SIG-M5 treated with dmso at 0.1 percent for 504 hours (cell line): ENCODE data around the gene TEX44.
A peak's percentile ranks its signal among the peaks of the same experiment; 100 is the strongest.
"Not testable (repeated sequence)": the region's sequence is repeated elsewhere in the genome, so short reads cannot be mapped to it uniquely, and the experiment has no call there.

Experiments
- DNase-seq: peaks from one replicate; lab custom pipeline; 2025; ENCODE audit not compliant: unreplicated experiment; lab: John Stamatoyannopoulos, UW

Gene TEX44

DNA sequence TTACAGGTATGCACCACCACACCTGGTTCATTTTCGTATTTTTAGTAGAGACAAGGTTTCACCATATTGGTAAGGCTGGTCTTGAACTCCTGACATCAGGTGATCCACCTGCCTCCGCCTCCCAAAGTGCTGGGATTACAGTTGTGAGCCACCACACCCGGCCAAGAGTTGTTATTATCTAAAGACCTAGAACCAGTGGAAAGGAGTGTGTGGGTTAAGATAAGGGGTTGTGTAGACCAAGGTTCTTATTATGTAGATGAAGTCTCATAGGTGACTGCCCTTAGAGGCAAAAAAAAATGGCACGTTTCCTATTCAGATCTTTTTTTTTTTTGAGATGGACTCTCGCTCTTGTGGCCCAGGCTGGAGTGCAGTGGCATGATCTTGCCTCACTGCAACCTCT lies 21.7 kb upstream of the TEX44 start:
- DNase-seq = not testable (repeated sequence)

DNA sequence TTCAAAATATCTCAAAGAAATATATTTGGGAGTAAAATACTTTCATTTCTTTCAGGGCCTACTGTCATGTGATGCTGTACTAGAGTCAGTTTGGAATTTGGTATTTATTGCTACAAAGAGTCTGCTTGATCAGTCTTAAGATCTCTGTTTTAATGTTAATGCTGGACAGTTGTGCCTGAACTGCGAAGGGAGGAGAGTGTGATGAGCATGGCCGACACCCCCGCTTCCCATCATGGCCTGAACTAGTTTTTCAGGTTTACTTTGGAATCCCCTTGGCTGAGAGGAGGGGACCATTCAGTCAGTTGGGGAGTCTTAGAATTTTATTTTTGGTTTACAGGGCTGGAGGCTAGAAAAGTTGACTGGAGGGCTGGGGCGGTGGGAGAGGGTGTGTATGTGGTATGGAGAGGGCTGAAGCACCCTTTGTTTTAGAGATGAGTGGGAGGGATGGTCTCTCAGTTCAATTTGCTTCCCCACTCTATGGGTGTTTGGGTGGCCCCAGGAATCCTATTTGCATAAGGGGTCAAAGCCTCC lies 20.9 kb upstream of the TEX44 start:
- no peak for DNase-seq

DNA sequence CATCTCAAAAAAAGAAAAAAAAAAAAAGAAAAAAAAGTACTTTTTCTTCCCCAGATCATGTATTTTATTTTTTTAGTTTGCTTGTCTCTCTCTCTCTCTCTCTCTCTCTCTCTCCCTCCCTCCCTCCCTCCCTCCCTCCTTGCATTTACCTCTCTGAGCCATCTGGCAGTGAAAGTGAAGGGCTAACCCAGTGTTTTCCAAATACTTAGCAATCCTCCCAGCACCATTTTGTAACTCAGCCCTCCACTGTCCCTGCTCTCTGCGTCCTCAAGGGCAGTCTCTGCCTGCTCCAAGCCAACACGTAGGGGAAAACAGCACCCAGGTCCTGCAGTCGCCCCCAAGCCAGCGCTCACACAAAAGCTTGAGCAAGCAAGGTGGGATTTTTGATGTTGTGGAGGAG lies 19.6 kb upstream of the TEX44 start:
- DNase-seq = no peak

DNA sequence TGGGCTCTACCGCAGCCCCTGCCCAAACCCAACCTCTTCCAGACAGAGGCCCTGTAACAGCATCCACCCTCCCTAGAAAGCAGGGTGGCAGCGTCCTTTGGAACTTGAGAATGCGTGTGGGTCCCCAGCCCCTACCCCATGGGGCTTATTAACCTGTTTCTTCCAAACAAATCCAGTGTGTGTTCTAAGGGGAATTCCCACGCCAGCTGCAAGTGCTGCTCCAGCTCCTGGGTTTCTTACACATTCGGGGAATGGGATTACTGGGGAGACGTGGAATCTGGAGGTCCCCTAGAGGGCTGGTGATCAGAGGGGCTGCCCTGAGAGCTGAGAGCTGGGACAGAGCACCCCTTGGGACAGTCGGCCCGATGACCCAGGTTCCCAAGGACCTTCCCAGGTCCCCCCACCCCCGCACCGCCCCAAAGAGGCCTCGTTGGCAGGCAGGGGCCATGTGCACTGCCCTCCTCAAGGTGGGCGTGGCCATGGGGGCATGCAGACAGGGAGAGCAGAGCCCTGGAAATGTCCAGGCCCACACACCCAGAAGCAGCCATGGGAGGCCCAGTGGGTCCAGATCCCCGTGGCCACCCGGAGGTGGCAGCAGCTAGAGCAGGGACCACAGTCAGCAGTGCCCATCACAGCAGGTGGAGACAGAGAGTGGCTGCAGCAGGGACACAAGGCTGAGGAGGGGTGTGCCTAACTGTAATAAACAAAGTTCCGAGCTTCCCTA lies 18.8 kb upstream of the TEX44 start:
- DNase-seq = no peak

DNA sequence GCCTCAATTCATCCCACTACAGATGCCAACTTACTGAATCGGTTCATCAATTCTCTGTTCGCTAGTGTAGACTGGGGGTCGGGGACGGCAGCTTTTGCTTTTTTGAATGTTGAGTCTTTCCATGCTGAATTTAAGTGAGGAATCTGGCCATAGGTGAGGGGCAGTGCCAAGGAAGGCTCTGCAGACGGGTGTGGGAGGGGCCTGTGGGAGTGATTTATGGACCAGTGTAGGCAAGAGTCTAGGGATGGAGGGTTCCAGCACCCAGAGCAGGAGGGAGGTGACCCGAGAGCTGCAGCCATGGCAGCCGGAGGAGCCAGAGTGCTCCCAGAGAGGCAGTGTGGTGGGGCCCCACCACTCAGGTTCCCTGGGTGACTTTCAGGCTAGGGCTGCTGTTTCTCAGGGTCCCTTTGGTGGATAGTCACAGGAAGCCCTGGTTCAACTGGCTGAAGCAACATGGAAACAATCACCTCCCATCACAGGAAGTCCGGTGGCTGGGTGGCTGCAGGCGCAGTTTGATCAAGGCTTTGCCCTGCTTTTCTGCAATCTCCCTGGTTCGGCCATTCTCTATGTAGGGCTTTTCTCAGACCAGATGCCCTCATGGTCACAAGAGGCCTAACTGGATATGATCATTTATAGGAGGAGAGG lies 16.9 kb upstream of the TEX44 start:
- DNase-seq = no peak

DNA sequence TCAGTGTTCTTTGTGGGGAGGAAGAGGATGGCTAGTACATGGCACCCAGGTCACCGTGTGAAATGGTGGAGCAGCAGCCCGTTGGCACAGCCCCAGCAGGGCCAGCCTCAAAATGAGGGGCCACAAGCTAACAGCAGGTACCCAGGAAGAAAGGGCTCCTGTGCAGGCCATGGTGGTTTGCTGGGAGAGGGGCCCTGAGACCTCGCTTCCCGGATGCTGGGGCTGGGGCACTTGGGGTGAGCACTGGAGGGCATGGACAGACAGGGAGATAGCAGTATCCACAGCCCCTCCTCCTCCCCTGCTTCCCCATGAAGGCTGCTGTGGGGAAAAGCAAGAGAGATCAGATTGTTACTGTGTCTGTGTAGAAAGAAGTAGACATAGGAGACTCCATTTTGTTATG lies 16.2 kb upstream of the TEX44 start:
- no peak for DNase-seq

DNA sequence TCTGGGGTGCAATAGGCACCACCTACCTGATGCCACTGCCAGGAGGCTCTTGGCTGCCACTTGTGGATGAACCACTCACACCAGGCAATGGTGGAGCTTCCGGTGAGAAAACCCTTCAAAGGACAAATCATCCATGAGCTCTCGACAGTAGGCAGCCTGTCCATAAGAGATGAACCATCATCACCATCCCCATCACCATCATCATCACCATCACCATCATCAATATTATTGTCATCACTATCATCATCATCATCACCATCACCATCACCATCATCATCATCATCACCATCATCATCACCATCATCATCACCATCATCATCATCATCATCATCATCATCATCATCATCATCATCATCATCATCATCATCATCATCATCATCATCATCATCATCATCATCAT lies 14.0 kb upstream of the TEX44 start:
- not testable (repeated sequence) for DNase-seq

DNA sequence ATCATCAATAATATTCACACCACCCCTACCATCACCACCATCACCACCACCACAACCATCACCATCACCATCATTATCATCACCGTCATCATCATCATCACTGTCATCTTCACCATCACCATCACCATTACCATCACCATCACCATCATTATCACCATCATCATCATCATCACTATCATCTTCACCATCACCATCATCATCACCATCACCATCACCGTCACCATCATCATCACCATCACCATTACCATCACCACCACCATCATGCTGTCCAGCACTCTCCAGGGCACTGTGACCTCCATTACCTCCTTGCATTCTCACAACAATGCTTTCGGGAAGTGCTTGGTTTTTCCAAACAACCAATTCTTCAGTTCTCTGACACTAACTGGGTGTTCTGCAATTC lies 13.1 kb upstream of the TEX44 start:
- DNase-seq = no peak

DNA sequence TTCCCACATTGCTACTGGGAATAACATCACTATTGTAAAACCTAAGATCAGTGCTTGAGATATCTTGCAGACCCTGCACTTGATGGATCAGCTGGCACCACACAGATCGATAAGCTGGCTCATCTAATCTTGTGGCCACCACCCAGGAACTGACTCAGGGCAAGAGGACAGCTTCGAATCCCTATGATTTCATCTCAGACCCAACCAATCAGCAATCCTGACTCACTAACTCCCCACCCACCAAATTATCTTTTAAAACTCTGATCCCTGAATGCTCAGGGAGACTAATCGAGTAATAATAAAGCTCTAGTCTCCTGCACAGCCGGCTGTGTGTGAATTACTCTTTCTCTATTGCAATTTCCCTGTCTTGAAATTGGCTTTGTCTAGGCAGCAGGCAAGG lies 11.3 kb upstream of the TEX44 start:
- no peak for DNase-seq

DNA sequence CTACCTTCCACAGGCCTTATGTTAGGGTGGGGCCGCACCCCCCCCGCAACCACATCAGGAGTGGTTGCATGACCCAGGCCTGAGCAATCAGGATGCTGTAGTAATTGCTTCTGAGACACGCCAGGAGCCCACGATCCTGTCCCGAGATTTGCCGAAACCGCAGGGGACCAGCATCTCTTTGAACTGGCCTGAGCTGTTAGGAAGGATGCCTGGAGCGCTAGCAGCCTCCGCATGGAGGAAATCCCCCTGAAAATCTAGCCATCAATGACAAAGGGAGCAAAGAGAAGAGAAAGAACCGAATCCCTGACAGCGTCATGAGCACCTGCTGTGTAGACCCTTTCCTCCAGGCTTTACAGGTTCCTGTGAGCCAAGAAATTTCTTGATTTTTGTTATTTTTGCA lies 8.7 kb upstream of the TEX44 start:
- no peak for DNase-seq

DNA sequence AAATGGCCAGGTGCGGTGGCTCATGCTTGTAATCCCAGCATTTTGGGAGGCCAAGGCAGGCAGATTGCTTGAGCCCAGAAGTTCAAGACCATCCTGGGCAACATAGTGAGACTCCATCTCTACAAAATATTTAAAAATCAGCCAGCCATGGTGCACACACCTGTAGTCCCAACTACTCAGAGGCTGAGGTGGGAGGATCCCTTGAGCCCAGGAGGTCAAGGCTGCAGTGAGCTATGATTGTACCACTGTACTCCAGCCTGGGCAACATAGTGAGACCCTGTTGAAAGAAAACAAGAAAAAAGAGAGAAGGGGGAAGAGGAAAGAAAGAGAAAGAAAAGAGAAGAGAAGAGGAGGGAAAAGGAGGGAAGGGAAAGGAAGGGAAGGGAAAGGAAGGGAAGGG lies 4.9 kb upstream of the TEX44 start:
- DNase-seq = not testable (repeated sequence)

DNA sequence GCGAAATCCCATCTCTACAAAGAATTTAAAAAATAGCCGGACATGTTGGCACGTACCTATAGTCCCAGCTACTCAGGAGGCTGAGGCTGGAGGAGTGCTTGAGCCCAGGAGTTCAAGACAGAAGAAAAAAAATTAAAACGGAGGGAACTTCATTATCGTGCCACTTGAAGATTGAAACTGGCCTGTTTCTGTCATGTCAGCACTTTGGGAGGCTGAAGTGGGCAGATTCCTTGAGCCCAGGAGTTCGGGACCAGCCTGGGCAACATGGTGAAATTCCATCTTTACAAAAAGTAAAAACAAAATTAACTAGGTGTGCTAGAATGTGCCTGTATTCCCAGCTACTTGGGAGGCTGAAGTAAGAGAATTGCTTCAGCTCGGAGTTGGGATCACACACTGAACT lies 3.0 kb upstream of the TEX44 start:
- DNase-seq = no peak

DNA sequence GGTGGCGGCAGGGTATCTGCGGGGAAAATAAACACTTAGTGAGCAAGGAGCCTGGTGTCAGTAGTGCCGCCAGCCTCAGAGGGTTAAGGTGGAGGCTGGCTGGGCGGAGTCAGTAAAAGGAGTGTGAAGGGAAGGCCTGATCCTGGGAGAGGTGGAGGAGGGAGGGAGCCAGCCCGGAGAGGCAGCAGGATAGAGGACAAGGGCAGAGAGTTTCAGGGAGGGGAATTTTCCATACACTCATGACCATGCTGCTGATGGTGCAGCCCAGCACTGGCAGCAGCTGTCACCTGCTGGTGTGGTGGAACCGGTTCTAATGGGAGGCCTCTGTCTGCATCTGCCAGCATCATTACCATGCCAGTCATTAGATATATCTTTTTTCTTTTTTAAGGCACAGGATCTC lies 2.0 kb upstream of the TEX44 start:
- DNase-seq = peak; percentile 23

DNA sequence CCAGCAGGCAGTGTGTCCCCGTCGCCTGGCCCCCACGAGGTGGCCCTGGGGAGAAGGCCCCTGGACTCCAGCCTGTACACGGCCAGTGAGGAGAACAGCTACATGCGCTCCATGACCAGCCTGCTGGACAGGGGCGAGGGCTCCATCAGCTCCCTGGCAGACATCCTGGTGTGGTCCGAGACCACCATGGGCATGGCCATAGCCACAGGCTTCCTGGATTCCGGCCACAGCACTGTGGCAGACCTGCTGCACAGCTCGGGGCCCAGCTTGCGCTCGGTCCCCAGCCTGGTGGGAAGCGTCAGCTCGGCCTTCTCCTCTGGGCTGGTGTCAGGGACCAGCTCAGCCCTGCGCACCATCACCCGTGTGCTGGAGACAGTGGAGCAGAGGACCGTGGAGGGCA lies 1.0 kb downstream of the TEX44 start:
- no peak for DNase-seq

DNA sequence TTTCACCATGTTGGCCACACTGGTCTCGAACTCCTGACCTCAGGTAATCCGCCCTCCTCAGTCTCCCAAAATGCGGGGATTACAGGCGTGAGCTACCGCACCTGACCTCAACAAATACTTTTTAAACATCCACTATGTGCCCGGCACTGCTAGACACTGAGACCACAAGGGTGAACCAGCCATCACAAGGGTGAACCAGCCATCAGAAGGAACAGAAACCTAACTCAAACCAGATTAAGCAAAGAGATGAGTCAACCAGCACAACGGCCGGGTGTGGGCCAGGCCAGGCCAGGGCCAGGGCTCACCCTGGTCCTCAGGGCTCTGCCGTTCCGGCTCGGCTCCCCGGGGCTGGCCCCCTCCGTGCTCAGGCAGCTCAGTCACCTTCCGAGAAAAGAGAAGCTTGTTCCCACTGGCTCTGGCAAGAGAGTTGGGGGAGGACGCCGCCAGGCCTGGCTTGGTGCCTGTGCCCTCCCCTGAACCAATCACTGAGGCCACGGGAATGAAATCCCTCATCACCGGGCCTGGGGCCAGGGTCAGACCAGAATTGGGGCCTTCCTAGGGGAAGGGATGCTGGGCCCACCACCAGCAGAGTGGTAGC lies 4.4 kb downstream of the TEX44 start:
- peak; percentile 84 for DNase-seq

DNA sequence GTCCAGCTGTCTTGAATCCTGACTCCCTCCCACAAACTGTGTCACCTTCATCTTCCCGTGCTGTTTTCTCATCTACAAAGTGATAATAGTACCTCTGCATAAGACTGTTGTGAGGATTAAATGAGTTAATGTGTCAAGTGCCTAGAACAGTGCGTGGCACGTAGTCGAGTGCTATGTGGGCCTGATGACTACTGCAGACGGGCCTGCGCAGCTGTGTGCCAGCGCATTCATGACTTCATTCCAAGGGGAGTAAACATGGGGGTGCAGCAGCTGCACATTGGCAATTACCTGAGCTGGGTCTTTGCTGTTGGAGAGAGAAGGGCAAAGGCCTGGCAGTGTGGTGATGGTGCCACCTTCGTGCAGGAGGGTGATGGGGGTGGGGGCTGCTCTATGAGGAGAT lies 5.0 kb downstream of the TEX44 start:
- no peak for DNase-seq

DNA sequence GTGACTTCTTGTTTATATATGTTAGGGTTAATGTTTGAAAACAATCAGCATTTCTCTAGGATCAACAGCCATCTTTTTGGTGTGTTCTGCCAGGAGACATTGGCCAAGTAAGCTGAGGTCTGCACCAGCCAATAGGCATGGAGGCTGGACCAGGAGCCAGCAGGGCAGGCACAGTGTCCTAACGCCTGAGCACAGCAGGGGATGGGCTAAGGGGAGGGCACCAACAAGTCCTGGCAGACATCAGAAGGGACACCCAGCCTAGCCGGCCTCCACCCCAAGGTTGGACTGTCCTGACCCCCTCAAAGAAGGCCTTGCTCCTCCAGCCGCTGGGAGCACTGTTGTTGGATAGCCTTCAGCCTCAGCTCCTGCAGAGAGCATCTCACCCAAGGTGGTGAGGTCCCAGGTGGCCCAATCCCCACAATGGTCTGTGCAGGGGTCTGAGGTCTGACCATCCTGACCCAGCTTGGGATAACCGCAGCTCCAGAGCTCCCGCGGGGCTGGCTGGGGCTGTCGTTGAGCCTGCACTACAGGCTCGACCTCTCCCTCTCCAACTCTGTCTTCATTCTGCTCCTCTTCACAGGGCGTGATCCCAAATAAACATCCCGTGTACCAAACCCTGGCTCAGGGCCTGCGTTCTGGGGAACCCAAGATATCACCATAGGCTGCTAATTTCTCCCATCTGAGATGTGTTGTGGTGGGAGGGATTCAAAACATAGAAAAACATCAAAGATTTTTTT lies 8.1 kb downstream of the TEX44 start:
- DNase-seq = no peak

DNA sequence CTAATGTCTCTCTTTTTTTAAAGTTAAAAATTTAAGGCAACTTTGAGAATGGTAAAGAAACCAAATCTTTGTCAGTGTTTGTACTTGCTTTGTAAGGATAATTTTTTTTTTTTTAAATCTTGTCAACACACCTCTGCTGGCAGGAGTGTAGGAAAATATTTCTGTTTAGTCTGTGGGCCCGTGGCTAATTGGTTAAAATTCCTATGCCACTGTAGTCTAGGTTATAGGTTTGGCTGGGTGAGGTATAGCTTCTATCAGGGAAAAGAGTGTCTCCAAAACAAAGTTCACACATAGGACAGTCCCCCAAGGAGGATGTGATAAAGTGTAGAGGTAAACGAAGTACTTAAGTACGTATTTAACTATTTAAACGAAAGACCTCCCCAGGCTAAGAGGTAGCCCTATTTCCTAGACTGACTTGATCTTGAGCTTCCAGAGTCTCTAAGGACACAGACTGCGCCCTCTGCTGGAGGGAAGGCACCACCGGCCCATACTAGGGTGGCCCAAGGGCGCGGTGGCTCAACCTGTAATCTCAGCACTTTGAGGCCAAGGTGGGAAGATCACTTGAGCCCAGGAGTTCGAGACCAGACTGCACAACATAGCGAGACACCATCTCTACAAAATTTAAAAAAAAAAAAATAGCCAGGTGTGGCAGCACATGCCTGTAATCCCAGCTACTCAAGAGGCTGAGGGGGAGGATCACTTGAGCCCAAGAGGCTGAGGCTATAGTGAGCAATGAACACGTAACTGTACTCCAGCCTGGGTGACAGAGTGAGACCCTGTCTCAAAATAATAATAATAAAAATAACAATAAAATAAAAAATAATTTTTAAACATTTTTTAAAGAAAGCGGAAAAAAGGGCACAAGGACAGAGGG lies 8.9 kb downstream of the TEX44 start:
- peak; percentile 76 for DNase-seq

DNA sequence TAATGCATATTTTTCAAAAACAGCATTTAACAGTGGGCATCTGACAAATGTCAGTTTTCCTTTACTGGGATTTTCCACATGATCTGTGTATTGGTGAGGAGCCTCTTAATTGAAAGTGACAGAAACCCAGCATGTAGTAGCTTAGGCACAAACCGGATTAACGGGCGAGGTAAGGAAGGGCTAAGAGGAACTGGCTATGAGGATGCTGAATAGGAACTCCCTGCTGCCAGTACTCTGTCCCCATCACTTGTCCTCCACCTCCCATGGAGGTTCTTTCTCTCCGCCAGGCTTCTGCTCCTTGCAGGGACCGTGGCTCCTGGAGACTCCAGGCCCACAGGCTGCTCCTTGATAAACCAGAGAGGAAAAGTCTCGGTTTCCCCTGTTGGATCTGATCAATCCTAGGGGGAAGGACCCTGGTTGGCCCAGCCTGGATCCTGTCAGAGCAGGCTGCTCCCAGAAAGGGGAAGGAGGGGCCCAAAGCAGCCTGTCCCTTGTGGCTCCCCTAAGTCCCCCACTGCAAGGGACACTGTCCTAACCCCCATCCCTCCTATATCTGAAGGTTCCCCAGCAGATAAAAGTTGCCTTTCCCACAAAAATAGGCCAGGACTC lies 10.3 kb downstream of the TEX44 start:
- DNase-seq = no peak

DNA sequence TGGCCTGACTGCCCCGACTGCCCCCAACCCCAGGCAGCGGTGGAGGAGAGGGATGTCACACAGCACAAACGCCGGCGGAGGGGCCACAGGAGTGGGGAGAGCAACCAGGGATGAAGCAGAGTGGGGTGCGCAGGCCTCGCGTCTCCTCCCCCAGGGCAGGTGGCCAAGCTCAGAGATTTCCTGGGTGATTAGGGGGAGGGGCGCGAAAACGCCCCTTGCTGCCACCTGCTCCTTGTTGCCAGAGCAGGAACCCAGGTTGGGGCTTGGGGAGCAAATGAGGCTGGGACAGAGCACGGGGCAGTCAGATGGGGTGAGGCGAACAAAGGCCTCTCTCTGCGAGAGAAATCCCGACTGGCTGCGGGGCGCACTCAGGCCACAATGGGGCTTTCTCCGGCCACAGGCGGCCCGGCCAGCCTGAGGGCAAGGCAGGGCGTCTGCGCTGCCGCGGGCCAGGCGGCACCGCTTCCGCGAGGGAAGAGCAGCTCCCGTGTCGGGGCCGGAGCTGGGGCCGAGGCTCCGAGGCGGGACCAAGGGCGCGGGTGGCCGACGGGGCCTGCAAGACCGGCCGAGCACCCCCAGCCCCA lies 11.5 kb downstream of the TEX44 start:
- DNase-seq = no peak
